Activated CD4-positive, alpha-beta T cell treated with anti-CD3 and anti-CD28 coated beads, Interleukin-2, amount 50 U/mL, for 24 hours (primary cell): ENCODE results near the gene SPSB4.
"Not testable (repeated sequence)": the region's sequence is repeated elsewhere in the genome, so short reads cannot be mapped to it uniquely, and the experiment has no call there.

Experiments
- DNase-seq, 2 donors: peaks; one replicate each; pipeline ENCODE4 v3.0.0-alpha.2; 2020; ENCODE audit warnings: low read depth in 1 of 2, low spot score in 1 of 2

Gene SPSB4

DNA sequence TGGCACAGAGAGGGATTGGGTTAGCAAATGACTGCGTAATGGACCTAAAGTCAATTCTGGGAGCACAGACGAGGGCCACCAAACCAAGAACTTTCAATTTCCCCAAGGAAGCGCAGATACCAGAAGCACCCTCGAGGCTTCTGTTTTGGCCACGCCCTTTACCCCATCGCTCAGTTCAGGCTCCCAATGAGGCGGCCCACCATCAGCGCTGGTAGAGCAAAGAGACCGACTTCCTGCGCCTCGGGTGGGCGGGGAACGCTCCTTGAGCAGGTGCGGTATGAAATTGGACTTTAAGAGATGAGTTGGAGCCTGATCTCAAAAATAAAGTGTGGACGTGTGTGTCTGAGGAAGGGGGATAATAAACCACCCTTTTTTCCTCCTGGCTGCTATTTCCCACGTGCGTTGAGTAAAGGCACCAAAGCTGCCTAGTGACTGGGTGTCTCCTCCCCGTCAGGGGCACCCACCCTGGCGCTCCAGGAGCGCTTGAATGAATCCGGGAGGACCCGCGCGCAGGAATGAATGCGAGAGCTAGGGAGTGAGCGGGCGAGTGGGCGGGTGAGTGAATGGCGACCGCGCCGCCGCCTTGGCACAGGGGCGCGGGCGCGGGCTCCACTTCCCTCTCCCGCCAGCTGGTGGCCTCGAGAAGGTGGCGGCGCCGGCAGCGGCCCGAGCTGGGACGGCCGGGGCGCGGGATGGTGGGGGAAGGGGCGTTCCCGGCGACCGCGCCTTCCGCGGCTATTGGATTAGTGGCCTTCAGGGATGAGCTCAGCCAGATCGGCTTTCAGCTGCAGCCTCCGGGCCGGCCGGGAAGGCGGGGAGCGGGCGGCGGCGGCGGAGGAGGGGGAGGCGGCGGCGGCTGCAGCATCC, at the start of gene SPSB4:
SPSB4 (plus strand) TSS at position 772 of the 867 bp plus-strand sequence. CDS start 14,758 bp downstream, outside the sequence.
- DNase-seq, result no peak

DNA sequence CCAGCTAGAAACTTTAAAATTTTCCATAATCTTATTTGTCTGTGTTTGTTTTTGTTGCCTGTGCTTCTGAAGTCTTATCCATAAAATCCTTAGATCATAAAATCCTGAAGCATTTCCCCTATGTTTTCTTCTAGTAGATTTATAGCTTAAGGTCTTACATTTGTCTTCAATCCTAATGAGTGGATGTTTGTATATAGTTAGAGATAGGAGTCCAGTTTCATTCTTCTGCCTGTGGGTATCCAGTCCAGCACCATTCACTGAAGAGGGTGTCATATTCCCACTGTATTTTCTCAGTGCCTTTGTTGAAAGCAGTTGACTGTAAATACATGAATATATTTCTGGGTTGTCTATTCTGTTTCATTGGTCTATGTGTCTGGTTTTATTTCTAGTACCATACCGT, 44.8 kb upstream of the SPSB4 start:
- DNase-seq, result no peak

DNA sequence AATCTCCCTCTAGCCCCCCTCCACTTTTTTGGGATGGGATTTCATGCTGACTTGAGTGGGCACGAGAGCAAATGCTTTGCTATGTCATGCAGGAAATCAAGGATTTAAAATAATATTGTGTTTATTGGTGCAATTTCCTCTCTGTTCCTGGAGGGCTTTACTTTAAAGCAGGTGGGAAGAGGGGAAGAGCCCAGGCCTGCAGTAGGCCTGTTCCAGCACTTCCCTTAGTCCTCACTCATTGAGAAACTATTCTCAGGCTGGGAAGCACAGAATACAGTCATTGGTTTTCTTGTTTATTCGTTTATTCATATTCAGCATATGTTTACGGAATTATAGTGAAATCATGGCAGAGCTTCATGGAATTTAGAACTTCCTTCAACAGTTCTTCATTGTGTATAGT, 41.7 kb upstream of the SPSB4 start:
- DNase-seq, result no peak

DNA sequence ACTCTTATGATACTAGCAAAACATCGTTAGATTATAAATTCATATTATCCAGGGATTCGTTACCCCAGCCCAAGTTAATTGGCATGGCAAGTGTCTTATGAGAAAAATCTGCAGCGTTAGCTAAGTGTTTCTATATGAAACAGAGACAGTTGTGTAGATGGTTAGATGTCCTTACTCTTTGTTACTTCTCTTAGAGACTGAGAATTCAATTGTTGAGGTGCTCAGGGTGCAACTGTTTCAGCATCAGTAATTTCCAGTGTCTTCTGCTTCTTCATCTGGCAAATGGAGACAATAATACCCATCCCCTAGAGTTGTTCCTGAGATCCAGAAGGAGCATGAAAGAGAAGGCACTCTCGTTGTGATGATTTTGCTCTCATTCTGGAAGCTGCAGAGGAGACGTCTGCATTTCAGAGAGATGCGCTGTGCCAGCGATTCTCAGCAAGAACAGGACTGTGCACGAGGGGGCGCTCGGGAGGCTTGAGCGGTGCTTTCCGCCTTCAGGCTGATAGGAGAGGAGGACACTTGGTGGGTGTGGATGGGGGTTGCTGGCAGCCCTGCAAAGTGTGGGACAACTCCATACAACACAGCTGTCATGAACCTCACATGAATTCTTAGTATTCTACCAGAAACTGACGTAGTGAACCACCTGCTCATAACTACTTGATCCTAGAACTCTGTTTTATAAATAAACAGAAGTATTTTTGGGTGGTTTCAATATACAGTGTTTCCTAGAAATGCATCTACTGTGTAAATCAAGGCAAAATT, 39.7 kb upstream of the SPSB4 start:
- peak; percentile 44 to 60 for DNase-seq

DNA sequence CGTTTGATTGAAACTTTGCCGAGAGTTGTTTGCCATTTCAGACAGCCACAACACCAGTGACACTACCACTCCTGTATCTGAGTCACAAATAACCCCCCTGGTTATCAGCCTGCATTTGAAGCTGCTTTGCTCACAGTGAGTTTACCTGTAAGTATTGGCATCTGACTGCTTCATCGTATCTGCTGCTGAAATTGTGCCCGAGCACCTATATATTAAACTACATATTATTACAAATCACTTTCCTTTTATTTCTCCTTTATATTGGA, 39.2 kb upstream of the SPSB4 start:
- DNase-seq, result no peak

DNA sequence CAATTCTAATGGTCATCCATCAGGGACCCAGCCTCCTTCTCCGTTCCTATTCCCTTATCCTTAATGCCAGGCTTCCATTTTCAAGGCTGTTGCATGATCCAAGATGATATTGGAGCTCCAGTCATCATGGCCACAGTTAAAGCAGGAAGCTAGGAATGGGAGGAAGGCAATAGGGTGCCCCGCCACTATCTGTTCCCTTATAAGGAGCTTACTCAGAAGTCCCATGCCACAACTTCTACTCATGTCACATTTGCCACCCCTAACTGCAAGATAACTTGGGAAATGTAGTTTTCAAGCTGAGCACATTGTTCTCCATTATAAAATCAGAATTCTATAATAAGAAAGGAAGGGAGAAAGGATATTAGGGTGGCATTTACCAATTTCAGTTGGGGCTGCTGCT, 38.6 kb upstream of the SPSB4 start:
- no peak for DNase-seq

DNA sequence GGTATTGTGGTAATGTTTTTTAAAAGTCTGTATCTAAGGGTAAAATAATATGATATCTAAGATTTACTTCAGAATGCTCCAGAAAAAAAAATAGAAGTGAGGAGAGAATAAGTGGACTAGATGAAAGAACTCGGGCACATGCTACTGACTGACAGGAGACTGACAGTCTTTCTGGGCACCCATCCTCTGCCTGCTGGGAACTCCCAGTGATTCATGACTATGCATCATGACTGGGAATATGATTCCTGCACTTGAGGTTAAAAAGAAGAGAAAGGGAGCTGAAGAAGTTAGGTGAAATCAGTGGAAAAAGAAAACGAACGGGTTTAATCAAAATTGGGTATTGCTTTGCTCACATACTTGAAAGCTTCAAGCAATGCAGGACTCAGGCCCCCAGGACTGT, 35.7 kb upstream of the SPSB4 start:
- no peak for DNase-seq

DNA sequence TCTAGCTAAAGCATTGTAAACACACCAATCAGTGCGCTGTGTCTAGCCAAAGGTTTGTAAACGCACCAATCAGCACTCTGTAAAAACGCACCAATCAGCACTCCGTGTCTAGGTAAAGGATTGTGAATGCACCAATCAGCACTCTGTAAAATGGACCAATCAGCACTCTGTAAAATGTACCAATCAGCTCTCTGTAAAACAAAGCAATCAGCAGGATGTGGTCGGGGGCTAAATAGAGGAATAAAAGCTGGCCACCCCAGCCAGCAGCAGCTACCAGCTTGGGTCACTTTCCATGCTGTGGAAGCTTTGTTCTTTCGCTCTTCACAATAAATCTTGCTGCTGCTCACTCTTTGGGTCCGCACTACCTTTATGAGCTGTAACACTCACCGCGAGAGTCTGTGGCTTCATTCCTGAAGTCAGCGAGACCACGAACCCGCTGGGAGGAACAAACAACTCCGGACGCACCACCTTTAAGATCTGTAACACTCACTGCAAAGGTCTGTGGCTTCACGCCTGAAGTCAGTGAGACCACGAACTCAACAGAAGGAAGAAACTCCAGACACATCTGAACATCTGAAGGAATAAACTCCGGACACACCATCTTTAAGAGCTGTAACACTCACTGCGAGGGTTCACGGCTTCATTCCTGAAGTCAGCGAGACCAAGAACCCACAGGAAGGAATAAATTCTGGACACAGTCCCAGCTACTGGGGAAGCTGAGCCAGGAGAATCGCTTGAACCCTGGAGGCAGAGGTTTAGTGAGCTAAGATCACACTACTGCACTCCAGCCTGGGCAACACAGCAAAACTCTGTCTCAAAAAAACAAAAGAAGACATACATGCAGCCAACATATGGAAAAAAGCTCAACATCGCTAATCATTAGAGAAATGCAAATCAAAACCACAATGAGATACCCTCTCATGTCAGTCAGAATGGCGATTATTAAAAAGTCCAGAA, 33.5 kb upstream of the SPSB4 start:
- not testable (repeated sequence) for DNase-seq

DNA sequence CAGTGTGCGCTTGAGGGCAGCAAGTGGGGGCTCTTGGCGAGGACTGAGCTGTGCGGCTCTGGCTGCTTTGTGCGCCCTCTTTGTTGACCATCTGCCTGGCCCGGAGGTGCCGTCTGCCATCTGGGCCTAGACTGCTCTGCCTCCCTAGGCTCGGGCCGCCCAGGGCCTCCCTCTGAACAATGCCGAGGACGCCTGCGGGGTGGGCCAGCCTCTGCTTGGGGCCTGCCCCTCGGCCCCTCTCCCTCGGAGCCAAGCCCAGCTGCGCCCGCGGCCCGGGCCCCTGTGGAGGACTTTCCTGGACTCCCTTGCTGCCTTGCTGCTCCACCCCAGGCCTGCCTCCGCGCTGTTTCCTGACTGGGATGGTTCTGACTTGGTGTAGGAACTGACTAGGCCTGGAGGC, 31.9 kb upstream of the SPSB4 start:
- no peak for DNase-seq

DNA sequence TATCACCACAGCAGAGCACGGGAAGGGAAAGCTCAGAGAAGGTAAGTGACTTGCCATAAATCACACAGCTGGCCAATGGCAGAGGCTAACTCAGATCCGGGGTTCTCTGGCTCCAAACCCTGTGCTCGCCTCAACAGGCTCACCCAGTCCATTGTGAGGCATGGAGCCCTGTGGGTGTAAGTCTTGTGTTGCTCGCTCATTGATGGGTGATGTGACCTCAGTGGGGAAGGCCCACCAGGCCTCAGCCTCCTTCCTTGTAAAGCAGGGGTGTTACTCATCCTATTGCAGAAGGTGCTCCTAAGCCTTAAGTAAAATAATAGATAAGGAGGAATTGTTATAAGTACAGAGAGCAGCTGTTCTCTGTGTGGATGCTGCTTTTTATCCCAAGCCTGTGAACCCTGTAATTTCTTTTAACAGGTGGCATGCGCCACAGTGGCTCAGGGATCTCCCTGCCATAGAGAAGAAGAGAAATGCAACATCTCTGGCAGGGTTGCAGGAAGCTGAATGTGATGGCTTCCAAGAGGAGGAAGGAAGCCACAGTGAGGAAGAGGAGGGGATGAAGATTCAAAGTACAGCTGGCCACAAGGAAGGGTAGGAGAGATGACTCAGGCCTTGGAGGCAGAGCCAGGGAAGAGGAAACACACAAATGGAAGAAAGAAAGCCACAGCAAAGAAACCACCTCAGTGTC, 30.9 kb upstream of the SPSB4 start:
- no peak for DNase-seq

DNA sequence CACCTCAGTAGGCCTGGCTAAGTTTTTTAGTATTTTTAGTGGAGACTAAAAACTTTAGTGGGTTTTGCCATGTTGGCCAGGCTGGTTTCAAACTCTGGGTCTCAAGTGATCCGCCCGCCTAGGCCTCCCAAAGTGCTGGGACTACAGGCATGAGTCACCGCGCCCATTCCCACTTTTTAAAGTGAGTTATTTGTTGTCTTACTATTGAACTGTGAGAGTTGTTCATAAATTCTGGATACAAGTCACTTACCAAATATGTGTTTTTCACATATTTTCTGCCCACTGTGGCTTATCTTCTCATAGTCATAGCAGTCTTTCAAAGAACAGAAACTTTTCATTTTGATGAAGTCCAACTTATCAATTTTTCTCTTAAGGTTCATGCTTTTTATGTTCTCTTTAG, 29.9 kb upstream of the SPSB4 start:
- no peak for DNase-seq

DNA sequence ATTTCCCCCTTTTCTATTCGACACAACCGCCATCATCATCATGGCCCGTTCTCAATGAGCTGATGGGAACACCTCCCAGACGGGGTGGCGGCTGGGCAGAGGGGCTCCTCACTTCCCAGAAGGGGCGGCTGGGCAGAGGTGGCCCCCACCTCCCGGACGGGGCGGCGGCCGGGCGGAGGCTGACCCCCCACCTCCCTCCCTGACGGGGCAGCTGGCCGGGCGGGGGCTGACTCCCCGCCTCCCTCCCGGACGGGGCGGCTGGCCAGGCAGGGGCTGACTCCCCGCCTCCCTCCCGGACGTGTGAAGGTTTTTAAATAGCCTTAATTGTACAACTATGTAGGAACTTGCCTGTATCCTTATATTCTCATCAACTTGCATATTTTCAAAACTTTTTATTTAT, 20.9 kb upstream of the SPSB4 start:
- no peak for DNase-seq

DNA sequence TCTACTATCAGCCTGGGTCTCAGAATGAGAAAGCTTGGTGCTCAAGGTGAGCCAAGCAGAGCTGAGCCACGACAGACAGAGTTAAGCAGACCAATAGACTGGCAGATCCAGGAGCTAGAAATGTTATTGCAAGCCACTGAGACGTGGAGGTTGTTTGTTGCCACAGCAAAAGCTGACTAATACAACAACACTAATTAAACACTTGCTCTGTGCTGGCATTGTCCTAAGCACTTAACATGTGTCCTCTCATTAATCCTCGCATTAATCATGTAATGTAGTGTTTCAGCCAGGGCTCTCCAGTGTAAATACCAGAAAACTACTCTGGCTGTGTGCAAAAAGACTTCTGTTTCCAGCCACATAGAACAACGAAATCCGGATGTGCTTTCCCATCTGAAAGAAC, 11.6 kb upstream of the SPSB4 start:
- no peak for DNase-seq

DNA sequence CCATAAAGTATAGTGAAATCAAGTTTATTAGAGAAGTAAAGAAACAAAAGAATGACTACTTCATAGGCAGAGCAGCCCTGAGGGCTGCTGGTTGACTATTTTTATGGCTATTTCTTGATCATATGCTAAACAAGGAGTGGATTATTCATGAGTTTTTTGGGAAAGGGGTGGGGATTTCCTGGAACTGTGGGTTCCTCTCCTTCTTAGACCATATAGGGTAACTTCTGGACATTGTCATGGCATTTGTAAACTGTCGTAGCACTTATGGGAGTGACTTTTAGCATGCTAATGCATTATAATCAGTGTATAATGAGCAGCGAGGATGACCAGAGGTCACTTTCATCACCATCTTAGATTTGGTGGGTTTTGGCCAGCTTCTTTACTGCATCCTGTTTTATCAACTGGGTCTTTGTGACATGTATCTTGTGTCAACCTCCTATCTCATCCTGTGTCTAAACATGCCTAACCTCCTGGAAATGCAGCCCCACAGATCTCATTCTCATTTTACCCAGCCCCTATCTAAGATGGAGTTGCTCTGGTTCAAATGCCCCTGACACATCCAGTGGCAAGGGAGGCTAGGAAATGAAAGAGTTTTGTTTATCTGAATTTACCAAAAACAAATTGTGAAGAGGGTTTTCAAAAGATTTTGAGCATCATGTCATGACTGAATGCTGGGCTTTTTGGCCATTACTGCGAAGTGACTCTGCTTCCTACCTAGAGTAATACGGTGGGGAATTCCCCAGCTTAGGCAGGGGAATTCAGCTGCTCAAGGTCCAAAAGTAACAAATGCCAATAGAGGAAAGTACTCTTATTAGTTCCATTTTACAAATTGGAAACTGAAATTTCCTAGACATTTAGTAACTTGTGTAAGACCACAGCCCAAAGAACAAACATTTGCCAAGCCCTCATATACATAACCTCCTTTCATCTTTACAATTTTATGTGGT, 6.2 kb upstream of the SPSB4 start:
- DNase-seq, result no peak

DNA sequence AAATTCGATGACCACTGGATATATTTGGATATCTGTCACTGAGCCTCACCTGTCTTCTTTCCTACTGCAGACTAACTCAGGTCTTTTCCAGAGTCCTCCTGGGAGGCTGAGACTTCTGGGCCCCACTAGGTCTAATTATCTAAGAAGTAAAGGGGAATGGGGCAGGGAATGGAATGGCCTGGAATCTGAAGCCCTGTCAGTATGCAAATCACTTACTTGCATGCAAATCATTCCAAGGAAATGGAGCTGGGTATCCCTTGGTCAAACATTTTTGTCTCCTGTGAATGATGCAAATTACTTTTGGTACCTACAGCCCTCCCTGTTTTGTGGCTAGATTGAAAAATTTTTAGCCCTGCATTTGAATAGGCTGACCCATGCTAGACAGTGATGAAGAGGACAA, 5.3 kb upstream of the SPSB4 start:
- DNase-seq, result no peak

DNA sequence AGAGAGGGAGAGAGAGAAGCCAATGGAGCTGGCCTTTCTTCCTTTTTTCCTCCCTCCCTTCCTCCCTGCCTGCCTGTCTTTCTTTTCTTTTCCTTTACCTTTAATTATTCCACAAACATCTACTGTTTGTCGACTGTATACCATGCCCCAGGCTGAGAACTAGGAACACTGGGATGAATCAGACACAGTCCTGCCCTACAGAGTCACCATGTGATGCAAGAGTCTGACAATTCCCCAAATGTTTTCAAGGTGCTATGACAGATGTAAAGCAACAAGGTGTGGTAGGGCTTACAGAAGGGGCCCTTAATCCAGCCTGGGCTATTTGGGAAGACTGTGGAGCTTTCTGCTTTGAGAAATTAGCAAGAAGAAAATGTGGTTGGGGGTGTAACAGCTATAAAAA, 4.0 kb upstream of the SPSB4 start:
- DNase-seq, result no peak

DNA sequence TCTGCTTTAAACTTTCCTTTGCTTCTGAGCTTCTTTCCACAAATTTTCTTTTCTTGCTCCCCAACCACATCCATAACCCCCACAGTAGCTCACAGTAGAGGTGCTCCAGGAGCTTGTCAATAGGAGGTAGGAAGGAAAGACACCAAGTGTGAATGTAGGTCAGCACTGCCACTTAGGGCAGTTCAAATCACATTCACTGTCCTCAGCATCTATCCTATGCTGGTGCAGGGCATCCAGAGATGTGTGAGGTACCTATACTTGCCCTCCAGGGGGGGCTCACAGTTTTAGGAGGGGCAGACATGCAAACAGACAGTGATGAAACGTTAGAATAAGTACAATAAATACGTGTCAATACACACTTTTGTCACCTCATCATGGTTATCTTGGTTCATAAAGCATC, 1.5 kb upstream of the SPSB4 start:
- no peak for DNase-seq

DNA sequence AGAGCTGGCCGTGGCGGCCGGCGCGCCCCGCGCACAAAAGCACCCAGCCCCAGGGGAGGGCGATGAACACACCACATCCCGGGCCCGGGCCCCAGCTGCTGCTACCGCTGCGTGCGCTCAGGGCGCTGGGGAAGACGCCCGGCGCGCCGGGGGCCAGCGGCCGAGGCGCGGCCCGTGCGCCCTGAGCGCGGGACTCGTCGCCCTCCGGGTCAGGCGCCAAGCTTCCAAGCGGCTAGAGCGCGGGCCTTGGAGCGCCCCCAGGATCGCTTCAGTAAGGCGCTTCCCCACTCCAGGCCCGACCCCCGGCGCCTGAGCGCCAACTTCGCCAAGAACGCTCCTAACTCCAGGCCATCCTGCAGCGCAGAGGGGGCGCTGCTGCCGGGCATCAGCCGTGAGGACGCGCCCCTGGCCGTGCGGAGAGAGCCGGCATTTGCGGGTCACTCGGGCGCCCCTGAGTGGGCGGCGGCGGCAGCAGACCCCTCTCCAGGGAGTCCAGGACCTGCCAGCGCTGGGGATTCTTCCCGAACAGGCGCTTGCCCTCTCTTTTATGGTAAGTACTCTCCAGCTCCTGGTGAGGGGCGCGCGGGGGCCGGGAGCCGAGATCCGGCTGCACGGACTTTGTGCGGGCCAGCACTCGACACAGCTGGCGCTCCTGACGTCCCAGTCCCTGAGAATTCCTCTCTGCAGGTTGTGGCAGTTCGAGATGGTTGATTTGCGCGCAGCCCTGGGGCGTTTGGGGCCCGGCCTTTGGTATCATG, 475 bp downstream of the SPSB4 start:
- no peak for DNase-seq
